A673 (cell line): ENCODE results near the gene CPXM2.

Source experiments
- CTCF ChIP-seq: fragments of 300-800, 200-600 bp; sonication (generic); conservative IDR thresholded peaks from 2 replicates; pipeline ENCODE4 v1.5.1; 2017; ENCODE audit warnings: low read depth, mild to moderate bottlenecking, antibody characterized with exemption, low read length, moderate library complexity, mixed read lengths
- EZH2 ChIP-seq: fragments of 200-600 bp; sonication (generic); IDR thresholded peaks from 2 replicates; pipeline ENCODE4 v1.6.1; 2017; ENCODE audit warnings: borderline replicate concordance, low read depth, mild to moderate bottlenecking, mixed read lengths, antibody characterized with exemption, low read length; ENCODE audit not compliant: poor library complexity, severe bottlenecking

- TF ChIP-seq CTCF (no peak), EZH2 (no peak)
These were observed 55.0 kb downstream of the CPXM2 start for GRCh38 chr10:123836418-123837145.
